GM23248 (cell line): ENCODE data around the gene ZMYM2.

Source experiments
- EZH2 ChIP-seq: fragments of 200-600 bp; sonication (generic); IDR thresholded peaks from 2 replicates; pipeline ENCODE4 v1.6.1; 2018; ENCODE audit warnings: antibody characterized with exemption, mild to moderate bottlenecking; ENCODE audit not compliant: insufficient read depth, poor library complexity, severe bottlenecking
- EZH2phosphoT487 ChIP-seq: fragments of 200-600 bp; sonication (generic); IDR thresholded peaks from 2 replicates; pipeline ENCODE4 v1.6.1; 2018; ENCODE audit warnings: antibody characterized with exemption, moderate library complexity, mild to moderate bottlenecking, low read depth; ENCODE audit not compliant: insufficient read depth

DNA sequence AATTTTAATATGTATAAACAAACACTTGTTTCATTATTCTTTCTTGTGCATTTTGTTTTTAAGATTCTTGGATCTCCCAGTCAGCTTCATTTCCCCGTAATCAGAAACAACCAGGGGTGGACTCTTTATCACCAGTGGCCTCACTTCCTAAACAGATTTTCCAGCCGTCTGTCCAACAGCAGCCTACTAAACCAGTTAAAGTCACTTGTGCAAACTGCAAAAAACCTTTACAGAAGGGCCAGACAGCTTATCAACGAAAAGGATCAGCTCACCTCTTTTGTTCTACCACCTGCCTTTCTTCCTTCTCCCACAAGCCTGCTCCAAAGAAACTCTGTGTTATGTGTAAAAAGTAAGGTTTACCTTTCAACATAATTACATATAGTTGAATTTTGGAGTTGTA lies 44.3 kb downstream of the ZMYM2 start:
- no peak for TF ChIP-seq EZH2
- TF ChIP-seq EZH2phosphoT487: no peak
